Measurements from ENCODE around the gene ZNF335.

DNA sequence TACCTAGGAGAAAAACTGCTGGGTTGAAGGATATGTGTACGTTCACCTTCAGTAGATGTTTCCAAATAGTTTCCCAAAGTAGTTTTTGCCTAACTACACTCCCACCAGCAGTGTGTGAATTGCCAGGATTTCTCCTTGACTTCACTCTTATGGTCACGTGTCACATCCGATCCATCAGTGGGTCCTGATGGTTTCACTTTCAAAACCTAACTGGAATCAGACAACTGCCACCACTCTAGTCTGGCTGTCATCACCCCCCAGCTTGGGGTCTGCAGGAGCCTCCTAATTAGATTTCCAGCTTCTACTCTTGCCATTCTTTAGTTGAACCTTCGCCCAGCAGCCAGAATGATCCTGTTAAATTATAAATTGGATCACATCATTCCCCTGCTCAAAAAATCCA, 48.6 kb upstream of the ZNF335 start:
- TF ChIP-seq FOS (IDR thresholded peaks at IDR 0.05; ENCODE audit: borderline replicate concordance, insufficient read depth, low read length) = no peak
- TF ChIP-seq POLR2AphosphoS5 (IDR thresholded peaks at IDR 0.05; ENCODE audit: insufficient read depth, low read depth, low read length) = no peak
- TF ChIP-seq CTCF (IDR thresholded peaks at IDR 0.05; ENCODE audit: extremely low read depth in 1 of 2, insufficient read depth in 1 of 2, low read depth in 1 of 2, low read length in 2 of 2) = no peak
